ENCODE measurements around the gene FAM13A.
"Not testable (repeated sequence)": the region's sequence is repeated elsewhere in the genome, so short reads cannot be mapped to it uniquely, and the experiment has no call there.

Gene FAM13A

GRCh38 chr4:88998001-88998400 lies 59.0 kb downstream of the FAM13A start:
- peak; percentile 13 for DNase-seq

DNA sequence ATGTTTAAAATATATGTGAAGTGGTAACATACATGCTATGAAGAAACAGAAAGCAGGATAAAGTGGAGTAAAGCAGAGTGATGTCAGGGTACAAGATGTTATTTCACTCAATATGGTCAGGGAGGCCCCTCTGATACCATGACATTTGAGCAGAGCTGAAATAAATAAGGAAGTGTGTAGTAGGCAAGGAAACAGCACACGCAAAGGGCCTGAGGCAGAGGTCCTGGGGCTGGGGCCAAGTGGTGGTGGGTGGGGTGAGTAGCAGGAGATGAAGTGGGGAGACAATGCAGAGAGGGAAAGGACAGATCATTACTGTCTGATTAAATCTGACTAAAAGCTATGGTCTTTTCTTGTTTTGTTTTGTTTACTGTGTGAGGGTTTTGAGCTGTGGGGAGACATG lies 61.1 kb downstream of the FAM13A start:
- no peak for DNase-seq

DNA sequence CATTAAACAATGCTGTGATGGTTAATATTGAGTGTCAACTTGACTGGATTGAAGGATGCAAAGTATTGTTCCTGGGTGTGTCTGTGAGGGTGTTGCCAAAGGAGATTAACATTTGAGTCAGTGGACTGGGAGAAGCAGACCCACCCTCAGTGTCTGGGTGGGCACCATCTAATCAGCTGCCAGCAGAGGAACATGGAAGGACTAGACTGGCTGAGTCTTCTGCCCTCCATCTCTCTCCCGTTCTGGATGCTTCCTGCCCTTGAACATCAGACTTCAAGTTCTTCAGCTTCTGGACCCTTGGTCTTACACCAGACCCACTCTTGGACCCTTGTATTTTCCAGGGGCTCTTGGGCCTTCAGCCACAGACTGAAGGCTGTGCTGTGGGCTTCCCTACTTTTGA lies 61.7 kb downstream of the FAM13A start:
- not testable (repeated sequence) for DNase-seq

DNA sequence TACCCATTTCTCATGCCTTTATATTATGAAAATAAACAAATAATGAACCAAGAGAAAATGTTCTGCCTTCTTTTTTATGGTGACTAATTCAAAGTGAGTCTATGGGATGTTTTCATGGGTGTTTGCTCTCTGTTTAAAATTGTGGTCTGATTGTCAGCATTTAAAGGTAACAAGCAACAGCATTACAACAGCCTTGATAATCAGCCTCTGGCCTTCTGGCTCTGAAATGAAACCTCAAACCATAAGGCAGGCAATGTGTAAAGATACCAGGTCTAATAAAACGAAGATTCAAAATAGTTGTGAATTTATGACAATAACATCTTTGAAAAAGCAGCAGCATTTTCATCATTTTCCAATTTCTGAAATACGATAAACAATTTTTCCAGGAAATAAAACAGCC lies 63.7 kb downstream of the FAM13A start:
- no peak for DNase-seq

- DNase-seq = no peak
Observed at GRCh38 chr4:88991746-88992145, 65.2 kb downstream of the FAM13A start.

DNA sequence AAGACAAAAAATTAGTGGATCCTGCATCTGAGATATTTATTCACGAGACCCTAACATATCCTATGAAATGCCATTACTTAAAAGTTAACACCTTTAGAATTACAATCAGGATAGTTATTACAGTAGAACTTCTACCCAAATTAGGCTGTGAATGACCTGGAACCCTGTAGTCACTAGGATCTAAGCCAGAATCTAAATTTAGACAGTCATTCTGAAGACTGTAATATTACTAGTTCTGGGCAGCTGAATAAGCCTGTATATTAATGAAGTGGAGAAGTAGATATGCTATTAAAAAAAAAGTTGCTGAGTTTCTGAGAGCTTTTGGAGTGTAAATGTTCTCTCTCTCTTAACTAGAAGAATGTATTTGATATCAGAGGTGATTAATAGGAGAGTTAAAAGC lies 67.0 kb downstream of the FAM13A start:
- DNase-seq = no peak

DNA sequence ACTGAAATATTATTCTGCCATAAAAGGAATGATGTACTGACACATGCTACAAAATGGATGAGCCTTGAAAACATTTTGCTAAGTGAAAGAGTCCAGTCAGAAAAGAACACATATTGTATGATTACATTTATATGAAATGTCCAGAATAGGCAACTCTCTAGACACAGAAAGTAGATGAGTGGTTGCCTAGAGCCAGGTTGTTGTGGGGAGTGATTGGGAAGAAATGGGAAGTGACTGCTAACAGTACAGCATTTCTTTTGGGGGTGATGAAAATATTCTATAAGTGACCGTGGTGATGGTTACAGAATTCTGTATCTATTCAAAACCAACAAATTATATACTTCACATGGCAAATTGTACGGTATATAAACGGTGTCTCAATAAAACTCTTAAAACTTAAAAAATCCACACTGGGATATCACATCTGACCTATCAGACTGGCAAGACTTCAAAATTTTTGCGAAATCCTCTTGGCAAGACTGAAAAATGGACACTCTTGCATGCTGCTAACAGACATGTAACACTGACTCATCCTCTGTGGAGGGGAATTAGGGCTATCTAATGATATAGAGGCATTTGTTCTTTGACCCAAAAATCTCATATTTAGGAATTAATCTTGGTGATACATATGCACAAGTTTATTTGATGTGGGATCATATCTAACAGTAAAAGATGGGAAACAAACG lies 71.8 kb downstream of the FAM13A start:
- DNase-seq = peak; percentile 41

- no peak for DNase-seq
Observed at GRCh38 chr4:88982757-88983156, 74.2 kb downstream of the FAM13A start.

GRCh38 chr4:88981993-88982392 lies 75.0 kb downstream of the FAM13A start:
- DNase-seq = no peak

DNA sequence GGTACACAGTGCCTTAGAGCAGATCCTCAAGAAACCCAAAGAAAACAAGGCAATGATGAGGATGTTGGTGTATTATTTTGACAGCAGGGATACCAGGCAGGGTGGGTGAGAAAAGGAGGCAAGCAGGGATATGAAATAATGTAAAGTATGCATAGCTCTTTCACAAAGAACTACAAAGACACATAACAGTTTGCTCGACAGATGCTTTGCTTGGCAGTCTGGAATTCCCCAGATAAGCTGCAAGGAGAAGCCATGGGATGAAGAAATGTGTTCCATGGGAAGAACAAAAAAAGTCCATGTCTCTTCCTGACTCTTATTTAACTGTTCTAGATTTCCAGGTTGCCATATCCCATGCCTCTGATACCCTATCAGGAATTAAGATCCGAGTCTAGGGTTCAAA lies 75.4 kb downstream of the FAM13A start:
- no peak for DNase-seq

- no peak for DNase-seq
Observed at GRCh38 chr4:88979276-88979675, 77.7 kb downstream of the FAM13A start.

DNA sequence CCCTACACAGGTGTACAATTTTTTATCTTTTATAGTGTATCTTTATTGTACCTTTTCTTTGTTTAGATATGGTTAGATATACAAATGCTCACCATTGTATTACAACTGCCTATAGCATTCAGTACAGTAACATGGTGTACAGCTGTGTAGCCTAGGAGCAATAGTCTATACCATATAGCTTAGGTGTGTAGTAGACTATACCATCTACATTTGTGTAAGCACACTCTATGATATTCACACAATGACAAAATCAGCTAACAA lies 80.3 kb downstream of the FAM13A start:
- no peak for DNase-seq

DNA sequence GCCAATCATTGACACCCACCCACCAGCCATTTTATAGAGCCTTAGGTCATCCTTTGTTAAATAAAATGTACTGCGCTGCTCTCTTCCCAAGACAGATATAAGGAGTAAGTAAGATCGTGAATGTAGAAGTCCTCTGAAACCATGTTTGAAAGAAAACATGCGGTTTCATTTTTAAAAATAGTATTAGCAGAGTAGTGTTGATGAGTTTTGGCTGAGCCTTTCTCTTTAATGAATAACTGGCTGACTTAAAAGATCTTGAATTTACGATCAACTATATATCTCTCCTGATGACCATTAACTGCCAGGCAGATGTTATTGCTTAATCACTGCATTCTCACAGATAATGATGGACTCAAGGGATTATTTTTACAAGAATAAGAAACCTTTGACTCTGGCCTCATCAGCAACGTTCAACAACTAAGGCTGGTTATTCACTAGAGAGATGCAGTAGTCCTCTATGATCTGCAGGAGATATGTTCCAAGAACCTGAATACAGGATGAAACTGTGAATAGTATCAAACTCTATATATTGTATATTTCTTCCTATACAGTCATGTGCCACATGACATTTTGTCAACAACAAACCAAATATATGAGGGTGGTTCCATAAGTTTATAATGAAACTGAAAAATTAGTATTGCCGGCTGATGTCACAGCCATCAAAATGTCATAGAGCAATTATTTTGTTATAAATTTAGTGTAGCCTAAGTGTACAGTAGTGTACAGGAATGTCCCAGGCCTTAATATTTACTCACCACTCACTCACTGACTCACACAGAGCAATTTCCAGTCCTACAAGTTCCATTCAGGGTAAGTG lies 80.8 kb downstream of the FAM13A start:
- DNase-seq = no peak

GRCh38 chr4:88971536-88971935 lies 85.4 kb downstream of the FAM13A start:
- no peak for DNase-seq

DNA sequence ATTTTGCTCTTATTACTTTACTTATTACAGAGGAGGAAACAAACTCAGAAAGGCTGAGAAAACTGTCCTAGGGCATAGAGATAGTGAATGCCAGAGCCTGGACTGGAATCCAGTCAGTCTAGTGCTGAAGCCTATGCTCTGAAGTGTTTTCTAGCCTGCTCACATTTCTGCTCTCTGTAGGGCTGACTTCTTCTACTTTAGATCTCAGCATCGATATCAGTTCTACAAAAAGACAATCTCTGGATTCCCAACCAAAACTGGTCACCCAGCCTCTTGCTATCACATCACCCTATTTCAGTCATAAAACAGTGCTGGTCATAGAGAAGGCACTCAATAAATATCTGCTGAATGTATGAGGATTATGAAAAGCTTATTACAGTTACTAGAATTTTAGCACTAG lies 87.2 kb downstream of the FAM13A start:
- DNase-seq = no peak

DNA sequence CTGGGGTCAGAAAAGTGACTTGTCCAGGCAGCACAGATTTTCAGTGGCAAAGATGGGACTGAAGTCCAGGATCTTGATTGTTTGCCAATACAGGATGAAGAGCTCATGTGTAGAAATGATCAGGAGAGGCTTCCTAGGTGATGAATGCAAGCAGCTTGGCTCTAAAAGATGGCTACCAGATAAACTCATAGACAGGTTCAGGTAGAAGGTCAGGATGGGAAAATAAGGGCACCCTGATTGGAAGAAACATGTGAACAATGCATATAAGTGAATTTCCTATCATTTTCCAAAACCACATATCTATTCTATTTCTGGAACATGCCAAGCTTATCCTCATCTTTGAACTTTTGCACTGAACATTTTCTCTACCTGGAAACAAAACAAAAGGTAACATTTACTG lies 87.7 kb downstream of the FAM13A start:
- DNase-seq = no peak

GRCh38 chr4:88967883-88968331 lies 89.1 kb downstream of the FAM13A start:
- DNase-seq = no peak

- no peak for DNase-seq
Observed at GRCh38 chr4:88965053-88965452, 91.9 kb downstream of the FAM13A start.

GRCh38 chr4:88964450-88964849 lies 92.5 kb downstream of the FAM13A start:
- no peak for DNase-seq

DNA sequence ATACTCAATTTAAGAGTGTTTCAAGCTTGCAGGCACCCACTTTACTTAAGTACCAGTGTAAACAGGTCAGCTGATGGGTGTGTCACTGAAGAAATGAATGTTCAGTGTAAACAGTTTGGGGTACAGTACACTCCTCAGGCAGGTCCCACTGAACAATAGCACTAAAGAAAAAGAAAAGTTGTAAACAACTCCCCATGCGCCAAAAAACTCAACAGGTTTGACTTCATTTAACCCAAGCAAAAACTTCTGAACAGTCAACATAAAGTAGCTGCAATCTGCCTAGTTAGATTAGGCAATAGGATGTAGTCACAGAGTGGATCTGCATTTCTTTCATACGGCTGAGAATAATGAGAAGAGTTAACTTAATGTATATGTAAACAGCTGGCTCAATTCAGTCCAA lies 93.2 kb downstream of the FAM13A start:
- no peak for DNase-seq

GRCh38 chr4:88962396-88962795 lies 94.6 kb downstream of the FAM13A start:
- DNase-seq = no peak

- DNase-seq = no peak
Observed at GRCh38 chr4:88960576-88960975, 96.4 kb downstream of the FAM13A start.

DNA sequence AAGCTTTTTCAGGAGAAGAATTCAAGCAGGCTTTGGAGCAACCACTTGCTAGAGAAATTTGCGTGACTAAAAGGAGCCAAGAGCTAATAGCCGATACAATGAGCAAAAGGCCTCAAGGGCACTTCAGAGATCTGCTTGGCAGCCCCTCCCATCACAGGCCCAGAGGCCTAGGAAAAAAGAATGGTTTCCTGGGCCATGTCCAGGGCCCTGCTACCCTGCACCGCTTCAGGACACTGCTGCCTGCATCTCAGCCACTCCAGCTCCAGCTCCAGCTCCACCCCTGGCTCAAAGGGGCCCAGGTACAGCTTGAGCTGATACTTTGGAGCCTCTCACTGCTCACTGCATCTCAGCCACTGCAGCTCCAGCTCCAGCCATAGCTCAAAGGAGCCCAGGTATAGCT lies 98.9 kb downstream of the FAM13A start:
- DNase-seq = no peak

- peak; percentile 65 for DNase-seq
Observed at GRCh38 chr4:88957570-88957969, 99.4 kb downstream of the FAM13A start.

Data from OCI-M1 (cell line).